NK-92 treated with Interleukin-12 subunit alpha and Interleukin-12 subunit beta, amount 100 ng/mL, for 24 hours (cell line): Measurements from ENCODE around the gene SP7.
"Not testable (repeated sequence)": the region's sequence is repeated elsewhere in the genome, so short reads cannot be mapped to it uniquely, and the experiment has no call there.

Experiments
- DNase-seq: peaks from one replicate; lab custom pipeline; 2025; lab: John Stamatoyannopoulos, UW

The SP7 gene

DNA sequence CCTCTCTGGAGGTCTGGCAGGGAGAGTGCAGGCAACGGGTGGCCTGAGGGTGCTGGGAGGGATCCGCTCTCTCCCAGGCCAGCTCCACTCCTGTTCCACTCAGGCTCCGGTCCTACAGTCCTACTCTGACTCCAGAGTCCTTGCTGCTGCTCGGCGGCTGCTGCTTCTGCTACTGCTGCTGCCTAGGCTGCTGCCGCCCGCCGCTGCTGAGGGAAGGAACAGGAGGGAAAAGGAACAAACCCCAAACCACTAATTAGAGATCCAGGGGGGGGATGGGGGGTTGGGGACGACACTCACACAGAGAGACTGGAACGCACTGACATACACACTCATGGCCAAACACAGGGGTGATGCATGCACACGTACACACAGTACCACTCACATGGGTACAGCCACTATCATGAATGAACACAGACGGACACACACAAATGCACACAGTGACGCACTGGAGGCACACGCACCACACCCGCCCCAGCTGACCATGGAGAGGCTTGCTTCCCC lies at the start of gene SP7:
Gene SP7 (minus strand): TSS at position 174 of the 501 bp plus-strand sequence. CDS start 708 bp downstream, outside the sequence.
- DNase-seq: no peak

DNA sequence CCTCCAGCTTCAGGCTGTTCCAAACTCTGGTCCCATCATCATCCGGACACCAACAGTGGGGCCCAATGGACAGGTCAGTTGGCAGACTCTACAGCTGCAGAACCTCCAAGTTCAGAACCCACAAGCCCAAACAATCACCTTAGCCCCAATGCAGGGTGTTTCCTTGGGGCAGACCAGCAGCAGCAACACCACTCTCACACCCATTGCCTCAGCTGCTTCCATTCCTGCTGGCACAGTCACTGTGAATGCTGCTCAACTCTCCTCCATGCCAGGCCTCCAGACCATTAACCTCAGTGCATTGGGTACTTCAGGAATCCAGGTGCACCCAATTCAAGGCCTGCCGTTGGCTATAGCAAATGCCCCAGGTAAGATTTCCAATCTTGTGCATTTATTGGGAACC lies 47.1 kb upstream of the SP7 start:
- DNase-seq: no peak

DNA sequence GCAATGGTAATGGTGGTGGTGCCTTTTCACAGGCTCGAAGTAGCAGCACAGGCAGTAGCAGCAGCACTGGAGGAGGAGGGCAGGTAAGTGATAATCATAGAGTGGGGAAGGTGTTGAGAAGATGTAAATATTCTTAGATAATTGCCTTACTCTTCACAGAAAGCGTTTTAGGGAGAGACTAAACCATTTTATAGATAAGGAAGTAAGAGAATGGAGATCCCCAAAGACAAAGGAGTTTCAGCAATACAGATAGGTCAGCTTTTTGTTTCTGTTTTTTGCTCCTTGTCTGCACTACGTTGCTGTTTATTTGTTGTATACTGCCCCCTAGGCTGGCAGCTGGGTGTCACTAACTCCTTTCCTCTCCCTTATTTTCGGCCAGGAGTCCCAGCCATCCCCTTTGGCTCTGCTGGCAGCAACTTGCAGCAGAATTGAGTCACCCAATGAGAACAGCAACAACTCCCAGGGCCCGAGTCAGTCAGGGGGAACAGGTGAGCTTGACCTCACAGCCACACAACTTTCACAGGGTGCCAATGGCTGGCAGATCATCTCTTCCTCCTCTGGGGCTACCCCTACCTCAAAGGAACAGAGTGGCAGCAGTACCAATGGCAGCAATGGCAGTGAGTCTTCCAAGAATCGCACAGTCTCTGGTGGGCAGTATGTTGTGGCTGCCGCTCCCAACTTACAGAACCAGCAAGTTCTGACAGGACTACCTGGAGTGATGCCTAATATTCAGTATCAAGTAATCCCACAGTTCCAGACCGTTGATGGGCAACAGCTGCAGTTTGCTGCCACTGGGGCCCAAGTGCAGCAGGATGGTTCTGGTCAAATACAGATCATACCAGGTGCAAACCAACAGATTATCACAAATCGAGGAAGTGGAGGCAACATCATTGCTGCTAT lies 45.8 kb upstream of the SP7 start:
- no peak for DNase-seq

GRCh38 chr12:53380794-53381730 lies 44.9 kb upstream of the SP7 start:
- DNase-seq: no peak

- peak; percentile 83 for DNase-seq
These were observed 44.1 kb upstream of the SP7 start, which contains the start of gene SP1 for GRCh38 chr12:53380104-53380793. Gene SP1 (plus strand): TSS chr12:53380176. CDS start chr12:53380292, 116 bp downstream.

DNA sequence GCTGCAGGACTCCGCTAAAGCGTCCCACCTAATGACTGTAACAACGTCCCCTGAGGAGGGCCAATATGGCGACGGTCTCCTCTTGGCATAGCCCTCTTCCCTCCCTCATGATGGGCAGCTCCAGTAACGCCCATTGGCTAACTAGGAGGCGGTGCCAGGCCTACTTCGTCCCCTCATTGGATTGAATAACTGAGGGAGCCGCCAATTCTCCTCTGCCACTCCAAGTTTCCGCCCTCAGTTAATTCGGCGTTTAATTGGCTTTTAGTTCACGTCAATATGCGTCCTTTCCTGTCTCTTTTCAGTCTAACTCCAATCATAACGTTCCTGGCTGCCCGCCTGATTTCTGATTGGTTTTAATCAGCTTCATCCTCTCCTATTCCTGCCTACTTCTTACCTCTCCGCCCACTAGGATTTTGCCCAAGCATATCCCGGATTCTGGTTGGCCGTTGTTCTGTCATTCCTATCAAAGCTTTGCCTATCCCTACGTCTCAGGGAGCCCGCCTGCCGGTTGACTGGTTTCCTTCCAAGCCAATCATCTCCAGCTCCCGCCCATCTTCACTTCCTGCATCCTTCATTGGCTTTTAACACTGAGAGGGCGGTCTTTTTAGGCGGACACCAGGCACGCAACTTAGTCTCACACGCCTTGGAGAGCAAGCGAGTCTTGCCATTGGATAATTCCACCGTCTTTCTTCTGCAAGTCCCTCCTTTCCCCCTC lies 43.4 kb upstream of the SP7 start:
- peak; percentile 100 for DNase-seq

DNA sequence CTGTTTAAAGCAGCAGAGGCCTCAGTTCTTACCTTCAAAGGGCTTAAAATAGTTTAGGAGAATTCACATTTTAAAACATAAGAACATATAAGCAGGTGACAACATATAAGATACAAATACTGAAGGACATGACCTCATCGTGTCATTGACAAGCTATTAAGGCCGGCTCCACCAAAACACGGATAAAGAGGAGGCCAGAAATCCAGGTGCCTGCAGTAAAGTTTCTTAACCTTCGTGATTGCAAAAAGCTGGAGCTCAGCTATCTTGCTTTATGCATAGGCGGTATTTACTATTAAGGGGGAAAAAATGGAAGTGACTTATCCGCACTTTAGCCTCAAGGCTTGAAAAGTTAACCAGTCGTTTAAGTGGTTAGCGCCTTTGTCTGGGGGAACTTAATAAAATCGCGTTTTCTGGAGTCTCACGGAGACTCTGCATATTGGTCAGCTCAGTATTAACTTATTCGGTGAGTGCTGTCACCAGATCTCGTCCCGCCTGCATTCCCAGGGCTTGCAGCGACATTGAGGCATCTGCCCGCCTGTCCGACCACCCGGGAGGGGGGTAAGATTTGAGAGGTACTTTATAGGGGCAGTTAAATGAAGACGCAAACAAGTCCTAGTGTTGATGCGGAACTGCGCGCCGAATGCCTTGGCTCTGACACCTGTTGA lies 42.7 kb upstream of the SP7 start:
- DNase-seq: no peak

- DNase-seq: no peak
These were observed 42.1 kb upstream of the SP7 start for GRCh38 chr12:53378222-53378621.

GRCh38 chr12:53376747-53377146 lies 40.6 kb upstream of the SP7 start:
- DNase-seq: no peak

GRCh38 chr12:53374277-53374676 lies 38.1 kb upstream of the SP7 start:
- not testable (repeated sequence) for DNase-seq

GRCh38 chr12:53373554-53374133 lies 37.5 kb upstream of the SP7 start:
- DNase-seq: not testable (repeated sequence)

GRCh38 chr12:53365245-53365904 lies 29.2 kb upstream of the SP7 start:
- DNase-seq: no peak

GRCh38 chr12:53361638-53362037 lies 25.5 kb upstream of the SP7 start:
- not testable (repeated sequence) for DNase-seq

- no peak for DNase-seq
These were observed 22.8 kb upstream of the SP7 start for GRCh38 chr12:53358836-53359419.

GRCh38 chr12:53355121-53355520 lies 19.0 kb upstream of the SP7 start:
- DNase-seq: no peak

DNA sequence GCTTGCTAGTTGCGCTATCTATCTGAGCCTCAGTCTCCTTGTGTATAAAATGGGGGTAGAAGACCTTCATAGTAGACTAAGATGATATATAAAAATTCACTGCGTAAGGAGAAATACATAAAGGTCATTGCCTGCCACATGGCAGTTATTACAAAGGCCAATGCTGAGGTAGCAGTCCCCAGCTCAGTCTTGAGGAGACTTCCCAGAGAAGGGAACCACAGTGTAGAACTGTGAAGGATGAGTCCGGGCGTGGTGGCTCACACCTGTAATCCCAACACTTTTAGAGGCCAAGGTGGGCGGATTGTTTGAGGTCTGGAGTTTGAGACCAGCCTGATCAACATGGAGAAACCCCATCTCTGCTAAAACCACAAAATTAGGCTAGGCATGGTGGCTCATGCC lies 17.1 kb upstream of the SP7 start:
- DNase-seq: no peak

DNA sequence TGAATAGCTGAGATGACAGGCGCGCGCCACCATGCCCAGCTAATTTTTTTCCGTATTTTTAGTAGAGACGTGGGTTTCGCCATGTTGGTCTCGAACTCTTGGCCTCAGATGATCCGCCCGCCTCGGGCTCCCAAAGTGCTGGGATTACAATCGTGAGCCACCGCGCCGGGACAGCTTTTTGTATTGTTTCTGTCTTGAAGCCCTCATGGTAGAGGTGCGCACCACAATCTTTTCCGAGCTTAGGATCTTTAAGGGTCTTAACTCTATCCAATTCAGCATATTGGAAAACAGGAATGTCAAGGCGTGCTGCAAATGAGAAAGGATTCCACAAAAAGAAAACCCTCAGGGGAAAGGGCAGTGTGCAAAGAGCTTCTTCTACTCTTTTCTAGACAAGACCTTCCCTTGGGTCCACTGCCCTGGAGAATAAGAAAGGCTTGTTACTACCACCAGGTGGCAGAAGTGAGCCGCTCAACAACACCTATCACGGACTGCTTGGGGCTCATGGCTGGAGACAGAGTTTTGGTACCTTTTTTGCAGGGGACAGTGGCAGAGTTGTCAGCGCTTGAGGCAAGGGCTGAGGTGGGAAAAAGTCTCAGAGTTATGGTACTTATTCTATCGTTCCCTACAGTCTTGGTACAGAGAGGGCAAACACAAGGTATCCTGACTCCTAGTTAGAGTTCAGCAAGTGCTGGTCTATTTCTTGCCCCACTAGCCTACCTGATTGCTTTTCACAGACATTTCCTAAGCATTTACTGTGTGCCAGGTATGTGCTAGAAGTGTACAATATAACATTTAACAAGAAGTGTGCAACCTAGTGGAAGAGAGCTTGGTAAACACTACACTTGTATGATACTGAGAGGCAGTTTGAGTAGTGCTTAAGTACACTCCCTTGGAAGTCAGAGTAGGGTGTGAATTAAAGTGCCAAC lies 16.4 kb upstream of the SP7 start:
- peak; percentile 40 for DNase-seq

- DNase-seq: no peak
These were observed 11.8 kb upstream of the SP7 start for GRCh38 chr12:53347905-53348304.
